GM18519 (cell line): Measurements from ENCODE around the gene COA8.

Experiments
- ATAC-seq: cut with Tn5 transposase; IDR thresholded peaks from one replicate; pipeline ENCODE4 v1.9.1; 2021; ENCODE audit warnings: mild to moderate bottlenecking, moderate library complexity; ENCODE audit not compliant: unreplicated experiment, low FRiP score

The COA8 gene

DNA sequence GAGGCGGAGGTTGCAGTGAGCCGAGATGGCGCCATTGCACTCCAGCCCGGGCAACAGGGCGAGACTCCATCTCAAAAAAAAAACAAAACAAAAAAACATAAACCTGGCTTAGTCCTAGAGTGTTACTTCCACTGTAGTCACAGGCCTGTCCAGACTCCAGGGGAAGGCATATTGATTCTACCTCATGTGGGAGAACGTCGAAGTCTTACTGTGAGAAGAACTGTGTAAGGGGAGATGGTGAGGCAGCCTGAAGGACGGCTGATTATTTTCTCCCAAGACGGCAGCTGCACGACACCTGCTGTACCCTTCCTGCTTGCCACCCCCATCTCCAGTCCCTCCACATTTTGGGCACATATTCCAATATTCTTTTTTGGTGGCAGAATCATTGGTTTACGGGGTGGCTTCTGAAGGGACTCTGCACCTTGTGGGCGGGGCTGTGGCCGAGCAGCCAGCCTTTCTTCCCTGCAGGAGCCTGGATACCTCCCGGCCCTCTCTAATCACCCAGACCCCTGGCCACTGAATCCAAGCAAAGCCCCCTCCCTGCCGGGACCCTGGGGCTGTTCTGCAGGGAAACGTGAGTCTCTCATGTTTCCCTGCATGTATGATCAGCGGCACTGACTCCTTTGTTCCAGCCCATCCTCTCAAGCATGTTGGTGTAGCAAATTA lies 54.0 kb downstream of the COA8 start:
- no peak for ATAC-seq

DNA sequence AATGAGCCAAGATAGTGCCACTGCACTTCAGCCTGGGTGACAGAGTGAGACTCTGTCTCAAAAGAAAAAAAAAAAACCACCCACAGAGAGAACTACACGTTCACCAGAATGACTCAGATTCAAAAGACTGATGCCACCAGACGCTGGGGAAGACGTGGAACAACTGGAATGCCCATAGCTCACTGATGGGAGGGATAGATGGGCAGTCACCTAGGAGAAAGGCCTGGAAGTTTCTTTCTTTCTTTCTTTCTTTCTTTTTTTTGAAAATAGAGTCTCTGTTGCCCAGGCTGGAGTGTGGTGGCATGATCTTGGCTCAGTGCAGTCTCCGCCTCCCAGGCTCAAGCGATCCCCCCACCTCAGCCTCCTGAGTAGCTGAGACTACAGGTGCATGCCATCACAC lies 56.3 kb downstream of the COA8 start:
- ATAC-seq = no peak

- no peak for ATAC-seq
Measured at GRCh38 chr14:103621860-103622259, 59.1 kb downstream of the COA8 start.

DNA sequence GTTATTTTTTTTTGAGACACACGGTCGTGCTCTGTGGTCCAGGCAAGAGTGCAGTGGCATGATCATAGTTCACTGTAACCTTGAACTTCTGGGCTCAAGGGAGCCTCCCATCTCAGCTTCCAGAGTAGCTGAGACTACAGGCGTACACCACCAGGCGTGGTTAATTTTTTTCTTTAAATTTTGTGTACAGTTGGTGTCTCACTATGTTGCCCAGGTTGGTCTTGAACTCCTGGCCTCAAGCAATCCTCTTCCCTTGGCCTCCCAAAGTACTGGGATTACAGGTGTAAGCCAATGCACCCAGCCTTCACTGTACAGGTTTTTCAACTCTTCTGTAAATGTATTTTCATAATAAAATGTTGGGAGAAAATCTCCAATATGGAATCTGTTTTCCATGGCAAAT lies 60.5 kb downstream of the COA8 start:
- no peak for ATAC-seq

DNA sequence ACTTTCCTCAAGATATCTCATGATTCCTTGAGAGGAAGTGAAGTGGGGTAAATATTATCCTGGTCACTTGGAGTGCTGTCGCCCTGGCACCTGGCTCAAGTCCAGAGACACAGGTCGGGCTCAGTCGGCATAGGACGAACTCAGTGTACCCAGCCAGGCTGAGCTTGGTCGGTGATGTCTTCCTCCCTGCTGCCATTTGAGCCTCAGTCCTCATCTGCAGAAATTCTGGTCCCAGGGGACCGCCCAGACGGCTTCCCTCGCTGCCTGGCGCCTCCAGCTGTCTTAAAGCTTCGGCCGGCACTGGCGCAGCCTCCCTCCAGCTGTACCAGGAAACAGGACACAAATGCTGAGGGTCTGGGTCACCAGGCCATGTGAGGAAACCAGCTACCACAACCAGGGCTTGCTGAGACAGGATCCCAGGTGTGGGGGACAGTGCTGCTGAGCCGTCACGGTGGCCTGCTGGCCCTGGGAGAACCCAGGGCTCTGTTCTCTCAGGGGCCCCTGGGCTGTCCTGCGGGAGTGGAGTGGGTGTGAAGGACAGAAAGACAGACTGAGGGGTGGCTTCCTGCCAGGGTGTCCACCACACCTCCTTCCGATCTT lies 61.2 kb downstream of the COA8 start:
- no peak for ATAC-seq

- no peak for ATAC-seq
Measured at GRCh38 chr14:103624860-103625259, 62.1 kb downstream of the COA8 start.

- ATAC-seq = no peak
Measured at GRCh38 chr14:103625356-103626095, 62.8 kb downstream of the COA8 start.

GRCh38 chr14:103626146-103626850 lies 63.5 kb downstream of the COA8 start:
- no peak for ATAC-seq

DNA sequence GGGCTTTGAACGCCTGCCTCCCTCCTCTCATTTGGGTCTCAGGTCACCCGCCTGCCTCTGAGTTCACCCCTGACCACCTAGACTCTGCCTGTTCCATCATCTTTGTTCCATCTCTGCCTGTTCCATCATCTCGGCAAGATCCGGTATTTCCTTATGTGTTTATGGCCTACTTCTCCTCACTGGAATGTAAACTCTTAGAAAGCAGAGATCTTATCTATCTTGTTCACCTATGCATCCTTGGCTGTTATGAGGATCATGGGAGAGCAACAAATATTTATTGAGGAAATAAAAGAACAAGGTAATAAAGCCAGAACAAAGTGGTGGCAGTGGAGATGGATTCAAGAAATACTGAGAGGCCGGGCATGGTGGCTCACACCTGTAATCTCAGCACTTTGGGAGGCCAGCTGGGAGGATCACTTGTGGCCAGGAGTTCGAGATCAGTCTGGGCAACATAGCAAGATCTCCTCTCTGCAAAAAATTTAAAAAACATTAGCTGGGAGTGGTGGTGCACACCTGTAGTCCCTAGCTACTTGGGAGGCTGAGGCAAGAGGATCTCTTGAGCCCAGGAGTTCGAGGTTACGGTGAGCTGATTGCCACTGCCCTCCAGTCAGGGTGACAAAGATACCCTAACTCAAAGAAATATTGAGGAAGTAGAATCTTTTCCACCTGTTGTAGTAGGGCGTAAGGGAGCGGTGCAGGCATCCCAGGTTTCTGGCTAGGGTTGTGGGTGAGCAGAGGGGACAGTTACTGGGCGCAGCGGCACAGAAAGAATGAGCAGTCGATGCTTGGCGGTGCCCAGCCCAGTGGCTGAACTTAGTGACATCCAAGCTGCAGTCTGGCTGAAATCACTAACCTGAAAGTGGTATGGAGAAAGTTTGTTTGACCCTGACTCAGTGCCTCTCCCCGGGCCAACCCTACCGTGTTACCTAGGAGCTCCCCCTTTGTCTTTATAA lies 64.6 kb downstream of the COA8 start:
- no peak for ATAC-seq

GRCh38 chr14:103628221-103628683 lies 65.5 kb downstream of the COA8 start:
- no peak for ATAC-seq

GRCh38 chr14:103628684-103629502 lies 66.1 kb downstream of the COA8 start, which contains the start of gene KLC1:
Gene KLC1 (plus strand): TSS chr14:103629211. CDS start chr14:103654565, 25,354 bp downstream.
- ATAC-seq = no peak

DNA sequence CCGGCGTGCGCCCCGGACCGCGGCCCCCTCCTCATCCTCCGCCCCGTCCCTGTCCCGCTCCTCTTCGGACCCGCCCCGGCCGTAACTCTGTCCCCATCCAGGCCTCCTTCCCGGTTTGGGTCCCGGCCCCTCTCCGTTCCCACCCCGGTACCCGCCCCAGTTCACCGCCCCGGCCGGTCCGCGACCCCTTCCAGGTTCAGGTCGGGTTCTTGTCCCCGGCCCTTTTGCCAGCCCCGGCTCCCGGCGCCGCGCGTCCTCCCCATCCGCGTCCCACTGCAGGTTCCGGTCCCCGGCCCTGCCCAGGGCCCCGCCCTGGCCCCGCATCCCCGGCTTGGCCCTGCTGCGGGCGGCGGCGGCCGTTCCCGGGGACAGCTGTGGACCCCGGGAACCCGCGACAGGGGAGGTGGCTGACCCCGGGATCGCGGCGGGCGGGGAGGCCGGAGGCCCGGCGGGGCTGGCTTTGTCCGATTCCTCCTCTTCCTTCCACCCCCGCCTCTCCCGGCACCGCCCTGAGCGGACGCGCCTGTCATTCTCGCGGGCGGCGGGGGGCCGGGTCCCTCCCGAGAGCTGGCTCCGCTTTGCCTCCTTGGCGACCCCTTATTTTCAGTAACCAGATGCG lies 66.9 kb downstream of the COA8 start:
- no peak for ATAC-seq

DNA sequence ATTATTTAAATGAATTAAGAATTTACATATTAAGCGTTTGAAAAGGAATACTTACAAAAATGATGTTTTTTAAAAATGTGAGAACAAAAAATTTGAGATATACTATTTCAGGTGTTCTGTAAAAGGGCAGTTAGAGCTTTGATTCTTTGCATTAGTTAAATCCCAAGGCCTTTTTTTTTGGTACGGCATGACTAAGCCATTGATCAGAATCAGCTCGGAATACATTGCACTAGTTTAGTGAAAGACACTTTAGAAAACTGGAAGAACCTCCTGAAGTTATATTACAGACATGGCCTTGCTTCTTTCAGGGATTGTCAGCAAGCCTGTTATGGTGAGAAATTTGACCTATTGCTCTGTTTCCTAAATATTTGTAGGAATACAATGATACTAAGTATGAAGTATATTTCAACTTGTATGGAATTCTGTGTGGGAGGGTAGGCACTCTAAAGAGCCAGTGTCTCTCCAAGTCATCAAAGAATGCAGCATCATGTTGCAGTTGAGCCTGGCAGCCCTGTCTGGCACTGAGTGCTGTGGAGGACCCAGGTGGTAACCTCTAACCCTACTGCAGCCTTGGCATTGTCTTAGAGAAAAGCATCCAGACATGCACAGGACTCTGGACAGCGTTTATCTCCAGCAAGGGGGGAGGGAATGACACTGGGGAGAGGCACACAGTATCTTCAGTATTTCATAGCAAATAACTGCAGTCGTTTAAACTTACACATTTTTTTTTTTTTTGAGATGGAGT lies 67.8 kb downstream of the COA8 start:
- no peak for ATAC-seq

DNA sequence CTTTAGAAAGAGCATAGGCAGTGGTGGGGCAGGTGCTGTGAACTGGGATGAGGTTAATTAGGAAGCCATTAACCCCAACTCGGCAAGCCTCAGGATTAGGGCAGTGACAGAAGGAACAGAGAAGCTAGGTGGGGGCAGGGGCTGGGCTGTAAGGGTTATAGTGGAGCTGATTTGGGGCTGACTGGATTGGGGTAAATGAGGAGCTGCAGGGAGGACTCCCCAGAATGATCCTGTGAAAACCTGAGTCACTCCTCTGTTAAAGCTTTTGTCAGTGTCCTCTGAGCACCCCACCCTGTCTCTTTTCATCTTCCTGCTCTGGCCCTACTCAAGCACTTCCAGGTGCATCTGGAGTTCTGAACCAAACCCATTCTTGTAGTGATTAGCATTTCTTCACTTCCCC lies 70.6 kb downstream of the COA8 start:
- no peak for ATAC-seq

DNA sequence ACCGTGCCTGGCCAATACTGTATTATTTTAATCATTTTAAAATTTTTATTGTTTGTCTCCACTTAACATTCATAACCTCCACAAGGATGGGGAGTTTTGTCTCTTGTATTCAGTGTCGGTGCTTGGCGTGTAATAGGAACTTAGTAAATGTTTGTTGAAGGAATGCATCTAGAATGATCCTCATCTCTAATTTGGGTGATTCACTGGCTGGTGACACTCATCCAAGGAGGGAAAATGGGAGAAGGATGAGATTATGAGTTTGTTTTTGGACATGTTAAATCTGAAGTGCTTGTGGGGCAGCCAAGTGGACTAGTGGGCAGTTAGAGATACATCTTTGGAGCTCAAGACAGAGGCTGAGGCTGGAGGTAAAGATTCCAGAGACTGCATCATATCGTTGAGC lies 71.4 kb downstream of the COA8 start:
- ATAC-seq = no peak

GRCh38 chr14:103638594-103638993 lies 75.8 kb downstream of the COA8 start:
- ATAC-seq = no peak
